CD14-positive monocyte (primary cell): ENCODE data around the gene SEMA3G. TPM values are rescaled to one million over a fixed set of nuclear protein-coding genes. Genes with fewer than 3 reads are reported as not detected.

Source experiments
- DNase-seq, 3 donors: peaks; one replicate each; pipeline ENCODE4 v3.0.0-alpha.2; 2011 to 2022
- H2AFZ ChIP-seq: 2 replicates; pipeline ENCODE4 v1.6.0; 2012; ENCODE audit warnings: mild to moderate bottlenecking, low read depth, low read length, inconsistent platforms; ENCODE audit not compliant: insufficient read depth, poor library complexity, severe bottlenecking
- H3K27ac ChIP-seq, 2 donors: 1 replicate in 1 of 2; 2 replicates in 1 of 2; pipeline ENCODE4 v1.5.1; 2012 to 2013; ENCODE audit warnings: low read length in 2 of 2, control low read depth in 1 of 2, inconsistent platforms in 1 of 2, low read depth in 1 of 2, mild to moderate bottlenecking in 1 of 2
- H3K27me3 ChIP-seq, 2 donors: one replicate each; pipeline versions ENCODE4 v1.6.0 to v1.6.1; 2011 to 2013; ENCODE audit warnings: low read length in 2 of 2; ENCODE audit not compliant: control insufficient read depth in 2 of 2, insufficient read depth in 2 of 2
- H3K36me3 ChIP-seq, 2 donors: replicated peaks in 1 of 2; 1 replicate in 1 of 2; 2 replicates in 1 of 2; pipeline versions ENCODE4 v1.5.1 to v1.6.1; 2012 to 2013; ENCODE audit warnings: low read length in 2 of 2, control low read depth in 1 of 2, inconsistent platforms in 1 of 2, mild to moderate bottlenecking in 1 of 2; ENCODE audit not compliant: insufficient read depth in 2 of 2, control insufficient read depth in 1 of 2
- H3K4me1 ChIP-seq, 2 donors: 1 replicate in 1 of 2; 2 replicates in 1 of 2; pipeline versions ENCODE4 v1.5.1 to v1.6.1; 2012 to 2013; ENCODE audit warnings: low read length in 2 of 2, control low read depth in 1 of 2, inconsistent platforms in 1 of 2, mild to moderate bottlenecking in 1 of 2, moderate library complexity in 1 of 2; ENCODE audit not compliant: insufficient read depth in 2 of 2, control insufficient read depth in 1 of 2
- H3K4me2 ChIP-seq: replicated peaks from 2 replicates; pipeline ENCODE3; 2012; ENCODE audit warnings: low read length, moderate library complexity, mild to moderate bottlenecking; ENCODE audit not compliant: poor library complexity, severe bottlenecking; ENCODE audit errors: extremely low read depth
- H3K4me3 ChIP-seq, 3 experiments: fragments of 200-600 bp in 1 of 3; sonication (generic) in 1 of 3; replicated peaks in 1 of 3; 1 replicate in 2 of 3; 2 replicates in 1 of 3; pipeline ENCODE4 v1.5.1; 2011 to 2013; ENCODE audit warnings: low read length in 3 of 3, mild to moderate bottlenecking in 3 of 3, control low read depth in 2 of 3, low read depth in 2 of 3, inconsistent platforms in 1 of 3, moderate library complexity in 1 of 3
- H3K79me2 ChIP-seq: 2 replicates; pipeline ENCODE4 v1.6.0; 2012; ENCODE audit warnings: mild to moderate bottlenecking, control low read depth, inconsistent platforms, low read length, moderate library complexity; ENCODE audit not compliant: insufficient read depth
- H3K9ac ChIP-seq: 2 replicates; pipeline ENCODE4 v1.6.0; 2017; ENCODE audit warnings: low read length, mild to moderate bottlenecking; ENCODE audit not compliant: insufficient read depth, poor library complexity, severe bottlenecking
- H3K9me3 ChIP-seq, 2 donors: replicated peaks in 1 of 2; 1 replicate in 1 of 2; 2 replicates in 1 of 2; pipeline versions ENCODE4 v1.5.1 to v1.6.1; 2012 to 2013; ENCODE audit warnings: low read length in 2 of 2, control low read depth in 1 of 2; ENCODE audit not compliant: control insufficient read depth in 1 of 2, insufficient read depth in 1 of 2
- H4K20me1 ChIP-seq: 2 replicates; pipeline ENCODE4 v1.6.0; 2012; ENCODE audit warnings: mild to moderate bottlenecking, low read length, control low read depth, moderate library complexity; ENCODE audit not compliant: insufficient read depth
- H3K27ac Mint-ChIP-seq, 7 donors: one replicate each; pipeline ENCODE4 v1.8.0; 2020; ENCODE audit warnings: mild to moderate bottlenecking in 7 of 7, mixed read lengths in 7 of 7, moderate library complexity in 6 of 7, inconsistent platforms in 2 of 7
- H3K27me3 Mint-ChIP-seq, 3 donors: one replicate each; pipeline ENCODE4 v1.8.0; 2021 to 2022; ENCODE audit warnings: low read depth in 3 of 3, mild to moderate bottlenecking in 3 of 3, mixed read lengths in 3 of 3, moderate library complexity in 3 of 3, inconsistent platforms in 1 of 3
- H3K36me3 Mint-ChIP-seq, 2 donors: one replicate each; pipeline ENCODE4 v1.8.0; 2020; ENCODE audit warnings: mixed read lengths in 2 of 2, inconsistent platforms in 1 of 2, mild to moderate bottlenecking in 1 of 2
- H3K4me1 Mint-ChIP-seq: one replicate; pipeline ENCODE4 v1.8.0; 2020; ENCODE audit warnings: mild to moderate bottlenecking, mixed read lengths
- H3K4me3 Mint-ChIP-seq, 2 donors: one replicate each; pipeline ENCODE4 v1.8.0; 2020; ENCODE audit warnings: mild to moderate bottlenecking in 2 of 2, mixed read lengths in 2 of 2, moderate library complexity in 1 of 2
- H3K9me3 Mint-ChIP-seq, 7 donors: one replicate each; pipeline ENCODE4 v1.8.0; 2020 to 2022; ENCODE audit warnings: mixed read lengths in 7 of 7, mild to moderate bottlenecking in 6 of 7, moderate library complexity in 6 of 7, inconsistent platforms in 2 of 7
- WGBS: methylation state at CpG from one replicate; pipeline ENCODE4 v1.1.5; 2013; ENCODE audit warnings: missing lambda C conversion rate; ENCODE audit not compliant: insufficient coverage; 5-methylcytosine and 5-hydroxymethylcytosine counted together
- intact Hi-C, 2 donors: fragments of 100-400 bp; cut with micrococcal nuclease; formaldehyde crosslinking; loops; one replicate each; pipeline versions ENCODE4 v1.15.0 to v1.15.1; 2023
- polyA plus RNA-seq, 3 donors: library from polyadenylated mRNA; depleted of rRNA in 1 of 3; unstranded in 2 of 3; stranded (reverse) in 1 of 3; fragments of 300-500 nt in 2 of 3; fragments of >200 nt in 1 of 3; fragmentation: Illumina TruSeq in 2 of 3; gene quantifications; 1 replicate in 2 of 3; 2 replicates in 1 of 3; pipeline ENCODE4 v1.2.3, GENCODE V29; 2012 to 2021
- TF ChIP-seq, protein P1 (sequence below): fragments of 200-600 bp; IDR thresholded peaks from one replicate; pipeline ENCODE4 v1.8.0; 2022; ENCODE audit warnings: antibody characterized with exemption, mild to moderate bottlenecking

SEMA3G gene
- polyA plus RNA-seq, 3 donors = 0.03 TPM; not detected in 2

- no peak overlapping the region for H3K4me2 ChIP-seq
These were observed 27.5 kb upstream of the SEMA3G start for GRCh38 chr3:52472239-52473000.

More at GRCh38 chr3:52472239-52473000, 27.5 kb upstream of the SEMA3G start:
- Mint-ChIP-seq H3K9me3 (no peaks in the 10 kb centered on the region), H3K27me3 (peaks cover 0 to 2% (median 0%) of the 10 kb centered on the region in 3 donors), H3K4me3 (peak overlapping the region in 1 of 2 donors; percentile 39), H3K4me1 (peaks cover 63% of the 10 kb centered on the region), H3K36me3 (peaks cover 33 to 74% of the 10 kb centered on the region in 2 donors), H3K27ac (peak overlapping the region in 6 of 7 donors; percentile 15 to 77 (median 70))
- no peak for DNase-seq
- H3K4me3 ChIP-seq = no peak overlapping the region
- 68% methylated on average over 12 of the region's 14 CpGs for WGBS
- no peaks in the 10 kb centered on the region for H3K27me3 ChIP-seq
- peaks cover 24% of the 10 kb centered on the region for H3K79me2 ChIP-seq
- no peaks in the 10 kb centered on the region for H3K9me3 ChIP-seq
- H3K9ac ChIP-seq = no peak overlapping the region
- H3K4me1 ChIP-seq = peaks cover 60 to 63% of the 10 kb centered on the region in 2 donors
- H4K20me1 ChIP-seq = peaks cover 6% of the 10 kb centered on the region
- H3K27ac ChIP-seq = peak overlapping the region; percentile 5 to 26
- no peak overlapping the region for H2AFZ ChIP-seq
- intact Hi-C loops = loop anchor here (1.0 to 5.0 kb wide), 2 partner anchors 60 to 65 kb away; partner anchors contain the start of gene NT5DC2 (in 1 of the 2)
- TF ChIP-seq, protein P1, sequence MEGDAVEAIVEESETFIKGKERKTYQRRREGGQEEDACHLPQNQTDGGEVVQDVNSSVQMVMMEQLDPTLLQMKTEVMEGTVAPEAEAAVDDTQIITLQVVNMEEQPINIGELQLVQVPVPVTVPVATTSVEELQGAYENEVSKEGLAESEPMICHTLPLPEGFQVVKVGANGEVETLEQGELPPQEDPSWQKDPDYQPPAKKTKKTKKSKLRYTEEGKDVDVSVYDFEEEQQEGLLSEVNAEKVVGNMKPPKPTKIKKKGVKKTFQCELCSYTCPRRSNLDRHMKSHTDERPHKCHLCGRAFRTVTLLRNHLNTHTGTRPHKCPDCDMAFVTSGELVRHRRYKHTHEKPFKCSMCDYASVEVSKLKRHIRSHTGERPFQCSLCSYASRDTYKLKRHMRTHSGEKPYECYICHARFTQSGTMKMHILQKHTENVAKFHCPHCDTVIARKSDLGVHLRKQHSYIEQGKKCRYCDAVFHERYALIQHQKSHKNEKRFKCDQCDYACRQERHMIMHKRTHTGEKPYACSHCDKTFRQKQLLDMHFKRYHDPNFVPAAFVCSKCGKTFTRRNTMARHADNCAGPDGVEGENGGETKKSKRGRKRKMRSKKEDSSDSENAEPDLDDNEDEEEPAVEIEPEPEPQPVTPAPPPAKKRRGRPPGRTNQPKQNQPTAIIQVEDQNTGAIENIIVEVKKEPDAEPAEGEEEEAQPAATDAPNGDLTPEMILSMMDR = peak; percentile 11
- peaks cover 19 to 64% of the 10 kb centered on the region in 2 donors for H3K36me3 ChIP-seq
